GM10847 (cell line): ENCODE results near the gene MMP24OS.

Experiments used
- POLR2A ChIP-seq: IDR thresholded peaks from 2 replicates; pipeline ENCODE4 v1.6.1; 2011; ENCODE audit not compliant: insufficient read length; ENCODE audit errors: extremely low read depth

The MMP24OS gene

GRCh38 chr20:35226884-35227681 is 50.8 kb downstream of the MMP24OS start:
- no peak for TF ChIP-seq POLR2A
